ENCODE results near the gene C2.
A peak's percentile ranks its signal among the peaks of the same experiment; 100 is the strongest.

Gene C2

GRCh38 chr6:31966506-31966905 lies 39.0 kb downstream of the C2 start:
- Histone ChIP-seq H3K9ac (ENCODE audit: low read depth, low read length) (no peak overlapping the region), H3K4me1 (ENCODE audit: control insufficient read depth, insufficient read depth, low read length) (no peaks in the 10 kb centered on the region), H3K36me3 (ENCODE audit: control insufficient read depth, insufficient read depth, low read length) (peaks cover 61% of the 10 kb centered on the region), H3K4me3 (ENCODE audit: low read depth, low read length) (no peak overlapping the region), H3K9me3 (ENCODE audit: control insufficient read depth, insufficient read depth, low read length) (no peaks in the 10 kb centered on the region), H3K27me3 (ENCODE audit: control insufficient read depth, insufficient read depth, low read length) (no peaks in the 10 kb centered on the region)

- Histone ChIP-seq H3K4me1 (ENCODE audit: control insufficient read depth, insufficient read depth, low read length) (no peaks in the 10 kb centered on the region), H3K9ac (ENCODE audit: low read depth, low read length) (no peak overlapping the region), H3K36me3 (ENCODE audit: control insufficient read depth, insufficient read depth, low read length) (peaks cover 54% of the 10 kb centered on the region), H3K27me3 (ENCODE audit: control insufficient read depth, insufficient read depth, low read length) (no peaks in the 10 kb centered on the region), H3K9me3 (ENCODE audit: control insufficient read depth, insufficient read depth, low read length) (no peaks in the 10 kb centered on the region), H3K4me3 (ENCODE audit: low read depth, low read length) (no peak overlapping the region)
Measured at GRCh38 chr6:31966997-31967925, 39.7 kb downstream of the C2 start.

- H3K27me3 ChIP-seq (ENCODE audit: control insufficient read depth, insufficient read depth, low read length), result no peaks in the 10 kb centered on the region
- H3K4me1 ChIP-seq (ENCODE audit: control insufficient read depth, insufficient read depth, low read length), result peaks cover 2% of the 10 kb centered on the region
- peaks cover 48% of the 10 kb centered on the region for H3K36me3 ChIP-seq (ENCODE audit: control insufficient read depth, insufficient read depth, low read length)
- H3K9me3 ChIP-seq (ENCODE audit: control insufficient read depth, insufficient read depth, low read length), result no peaks in the 10 kb centered on the region
- H3K4me3 ChIP-seq (ENCODE audit: low read depth, low read length), result no peak overlapping the region
- no peak overlapping the region for H3K9ac ChIP-seq (ENCODE audit: low read depth, low read length)
Measured at GRCh38 chr6:31967926-31968320, 40.4 kb downstream of the C2 start.

GRCh38 chr6:31968326-31968725 lies 40.8 kb downstream of the C2 start:
- Histone ChIP-seq H3K4me3 (ENCODE audit: low read depth, low read length) (no peak overlapping the region), H3K9ac (ENCODE audit: low read depth, low read length) (no peak overlapping the region), H3K36me3 (ENCODE audit: control insufficient read depth, insufficient read depth, low read length) (peaks cover 46% of the 10 kb centered on the region), H3K27me3 (ENCODE audit: control insufficient read depth, insufficient read depth, low read length) (no peaks in the 10 kb centered on the region), H3K4me1 (ENCODE audit: control insufficient read depth, insufficient read depth, low read length) (peaks cover 3% of the 10 kb centered on the region), H3K9me3 (ENCODE audit: control insufficient read depth, insufficient read depth, low read length) (no peaks in the 10 kb centered on the region)

- no peak overlapping the region for H3K9ac ChIP-seq (ENCODE audit: low read depth, low read length)
- peaks cover 3% of the 10 kb centered on the region for H3K4me1 ChIP-seq (ENCODE audit: control insufficient read depth, insufficient read depth, low read length)
- H3K4me3 ChIP-seq (ENCODE audit: low read depth, low read length), result no peak overlapping the region
- H3K9me3 ChIP-seq (ENCODE audit: control insufficient read depth, insufficient read depth, low read length), result no peaks in the 10 kb centered on the region
- peaks cover 39% of the 10 kb centered on the region for H3K36me3 ChIP-seq (ENCODE audit: control insufficient read depth, insufficient read depth, low read length)
- H3K27me3 ChIP-seq (ENCODE audit: control insufficient read depth, insufficient read depth, low read length), result no peaks in the 10 kb centered on the region
Measured at GRCh38 chr6:31968791-31969711, 41.5 kb downstream of the C2 start.

GRCh38 chr6:31969712-31970603 lies 42.4 kb downstream of the C2 start:
- Histone ChIP-seq H3K27me3 (ENCODE audit: control insufficient read depth, insufficient read depth, low read length) (no peaks in the 10 kb centered on the region), H3K36me3 (ENCODE audit: control insufficient read depth, insufficient read depth, low read length) (peaks cover 36% of the 10 kb centered on the region), H3K4me1 (ENCODE audit: control insufficient read depth, insufficient read depth, low read length) (peaks cover 3% of the 10 kb centered on the region), H3K4me3 (ENCODE audit: low read depth, low read length) (no peak overlapping the region), H3K9me3 (ENCODE audit: control insufficient read depth, insufficient read depth, low read length) (no peaks in the 10 kb centered on the region), H3K9ac (ENCODE audit: low read depth, low read length) (no peak overlapping the region)

- no peak overlapping the region for H3K4me3 ChIP-seq (ENCODE audit: low read depth, low read length)
- H3K36me3 ChIP-seq (ENCODE audit: control insufficient read depth, insufficient read depth, low read length), result peaks cover 33% of the 10 kb centered on the region
- H3K4me1 ChIP-seq (ENCODE audit: control insufficient read depth, insufficient read depth, low read length), result peaks cover 3% of the 10 kb centered on the region
- no peak overlapping the region for H3K9ac ChIP-seq (ENCODE audit: low read depth, low read length)
- H3K9me3 ChIP-seq (ENCODE audit: control insufficient read depth, insufficient read depth, low read length), result no peaks in the 10 kb centered on the region
- no peaks in the 10 kb centered on the region for H3K27me3 ChIP-seq (ENCODE audit: control insufficient read depth, insufficient read depth, low read length)
Measured at GRCh38 chr6:31970604-31971271, 43.2 kb downstream of the C2 start.

- peaks cover 30% of the 10 kb centered on the region for H3K36me3 ChIP-seq (ENCODE audit: control insufficient read depth, insufficient read depth, low read length)
- H3K4me1 ChIP-seq (ENCODE audit: control insufficient read depth, insufficient read depth, low read length), result peaks cover 3% of the 10 kb centered on the region
- no peaks in the 10 kb centered on the region for H3K9me3 ChIP-seq (ENCODE audit: control insufficient read depth, insufficient read depth, low read length)
- H3K9ac ChIP-seq (ENCODE audit: low read depth, low read length), result peak overlapping the region; percentile 68
- no peaks in the 10 kb centered on the region for H3K27me3 ChIP-seq (ENCODE audit: control insufficient read depth, insufficient read depth, low read length)
- peak overlapping the region; percentile 69 for H3K4me3 ChIP-seq (ENCODE audit: low read depth, low read length)
Measured at GRCh38 chr6:31971279-31971992, 43.9 kb downstream of the C2 start.

- H3K9me3 ChIP-seq (ENCODE audit: control insufficient read depth, insufficient read depth, low read length), result no peaks in the 10 kb centered on the region
Measured at GRCh38 chr6:31971993-31972708, 44.6 kb downstream of the C2 start, which contains the start of gene DXO. TSS of gene DXO (minus strand) at chr6:31972138. CDS start at chr6:31971675, 463 bp downstream.

More at GRCh38 chr6:31971993-31972708, 44.6 kb downstream of the C2 start, which contains the start of gene DXO:
- H3K4me3 ChIP-seq (ENCODE audit: low read depth, low read length), result peak within 1 kb of the TSS; percentile 69
- H3K36me3 ChIP-seq (ENCODE audit: control insufficient read depth, insufficient read depth, low read length), result peaks cover 23% of the 10 kb centered on the region
- peaks cover 3% of the 10 kb centered on the region for H3K4me1 ChIP-seq (ENCODE audit: control insufficient read depth, insufficient read depth, low read length)
- H3K27me3 ChIP-seq (ENCODE audit: control insufficient read depth, insufficient read depth, low read length), result no peaks in the 10 kb centered on the region
- H3K9ac ChIP-seq (ENCODE audit: low read depth, low read length), result peak within 1 kb of the TSS; percentile 68

All from iPS-15b (cell line).